T47D (cell line): Measurements from ENCODE around the gene COX7B2.

Experiments used
- DNase-seq, 2 experiments: peaks; one replicate each; pipeline versions ENCODE4 v3.0.0 to v3.0.0-alpha.2; 2011 to 2012; ENCODE audit warnings: low read depth in 1 of 2, low spot score in 1 of 2
- JUND ChIP-seq: IDR thresholded peaks from 2 replicates; pipeline ENCODE4 v1.6.1; 2012; ENCODE audit warnings: low read depth
- in situ Hi-C: cut with HindIII; loops from 2 replicates; pipeline ENCODE4 v1.10.0; 2016; ENCODE audit warnings: low sequenced_read_pairs, low pct_unique_long_range_greater_than_20kb

The COX7B2 gene

GRCh38 chr4:46781434-46782092 is 127.5 kb downstream of the COX7B2 start:
- no peak for TF ChIP-seq JUND
- in situ Hi-C loops, result no loop called here

DNA sequence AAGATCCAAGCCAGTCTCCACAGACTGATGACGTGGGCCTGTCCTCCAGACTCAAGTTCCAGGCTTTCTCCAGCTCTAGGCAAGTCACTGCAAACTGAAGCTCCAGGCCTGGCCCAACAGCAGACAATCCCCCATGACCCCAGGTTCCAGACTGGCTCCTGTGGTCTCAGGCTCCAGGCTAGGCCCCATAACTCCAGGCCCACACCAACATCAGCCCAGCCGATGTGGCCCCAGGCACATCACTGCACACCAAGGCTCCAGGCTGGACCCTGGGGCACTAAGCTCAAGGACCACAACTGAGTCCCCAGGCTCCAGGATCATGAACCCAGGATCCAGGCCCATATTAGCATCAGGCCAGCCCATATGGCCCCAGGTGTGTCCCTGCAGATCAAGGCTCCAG is 143.6 kb downstream of the COX7B2 start:
- in situ Hi-C loops, result no loop called here
- DNase-seq, result no peak
- no peak for TF ChIP-seq JUND

More at GRCh38 chr4:46781434-46782092, 127.5 kb downstream of the COX7B2 start:
- DNase-seq, result no peak

DNA sequence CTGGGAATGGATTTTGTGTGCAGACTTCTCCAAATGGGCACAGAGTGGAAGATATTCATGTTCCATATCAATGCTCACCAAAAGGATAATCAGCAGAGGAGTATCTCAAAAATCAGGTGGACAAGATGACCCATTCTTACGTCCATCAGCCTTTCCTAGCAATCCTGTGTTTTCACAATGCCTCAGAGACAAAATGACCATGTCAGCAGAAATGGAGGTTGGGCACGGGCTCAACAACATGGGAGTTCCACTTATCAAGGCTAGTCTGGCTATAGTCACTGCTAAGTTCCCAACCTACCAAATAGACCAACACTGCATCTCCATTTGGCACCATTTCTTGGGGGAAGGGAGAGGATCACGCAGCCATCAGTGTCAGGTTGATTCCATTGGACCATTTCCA is 179.0 kb downstream of the COX7B2 start:
- in situ Hi-C loops, result no loop called here
- DNase-seq, result no peak
- TF ChIP-seq JUND, result no peak

GRCh38 chr4:46720055-46720454 is 189.0 kb downstream of the COX7B2 start:
- TF ChIP-seq JUND, result no peak
- in situ Hi-C loops, result no loop called here
- no peak for DNase-seq

GRCh38 chr4:46717950-46718349 is 191.1 kb downstream of the COX7B2 start:
- in situ Hi-C loops, result no loop called here
- DNase-seq, result no peak
- TF ChIP-seq JUND, result no peak

- TF ChIP-seq JUND, result no peak
- in situ Hi-C loops, result no loop called here
- DNase-seq, result no peak
Observed at GRCh38 chr4:46715468-46715867, 193.6 kb downstream of the COX7B2 start.

GRCh38 chr4:46698891-46699290 is 210.2 kb downstream of the COX7B2 start:
- no peak for TF ChIP-seq JUND
- in situ Hi-C loops, result no loop called here
- DNase-seq, result no peak
